ENCODE measurements around the gene PDF.
A peak's percentile ranks its signal among the peaks of the same experiment; 100 is the strongest.
"Not testable (repeated sequence)": the region's sequence is repeated elsewhere in the genome, so short reads cannot be mapped to it uniquely, and the experiment has no call there.

The PDF gene

GRCh38 chr16:69330286-69331109 is at the start of gene PDF:
Gene PDF (minus strand): TSS chr16:69330588. CDS start chr16:69330570, 18 bp downstream.
- DNase-seq (ENCODE audit: low read depth in 2 of 2), result peak; percentile 71 to 86

- DNase-seq (ENCODE audit: low read depth in 2 of 2), result no peak
Measured at GRCh38 chr16:69378760-69379159, 48.4 kb upstream of the PDF start.

- no peak for DNase-seq (ENCODE audit: low read depth in 2 of 2)
Measured at GRCh38 chr16:69378036-69378435, 47.6 kb upstream of the PDF start.

- DNase-seq (ENCODE audit: low read depth in 2 of 2), result no peak
Measured at GRCh38 chr16:69376393-69377059, 46.1 kb upstream of the PDF start.

- no peak for DNase-seq (ENCODE audit: low read depth in 2 of 2)
Measured at GRCh38 chr16:69373019-69373418, 42.6 kb upstream of the PDF start.

- DNase-seq (ENCODE audit: low read depth in 2 of 2), result no peak
Measured at GRCh38 chr16:69371564-69371963, 41.2 kb upstream of the PDF start.

- DNase-seq (ENCODE audit: low read depth in 2 of 2), result no peak
Measured at GRCh38 chr16:69368866-69369265, 38.5 kb upstream of the PDF start.

GRCh38 chr16:69367980-69368379 is 37.6 kb upstream of the PDF start:
- DNase-seq (ENCODE audit: low read depth in 2 of 2), result no peak

GRCh38 chr16:69366431-69366830 is 36.0 kb upstream of the PDF start:
- DNase-seq (ENCODE audit: low read depth in 2 of 2), result peak in 1 of 2 donors; percentile 28

GRCh38 chr16:69365901-69366300 is 35.5 kb upstream of the PDF start:
- no peak for DNase-seq (ENCODE audit: low read depth in 2 of 2)

- no peak for DNase-seq (ENCODE audit: low read depth in 2 of 2)
Measured at GRCh38 chr16:69364088-69364487, 33.7 kb upstream of the PDF start.

GRCh38 chr16:69363281-69363717 is 32.9 kb upstream of the PDF start:
- DNase-seq (ENCODE audit: low read depth in 2 of 2), result no peak

- DNase-seq (ENCODE audit: low read depth in 2 of 2), result not testable (repeated sequence)
Measured at GRCh38 chr16:69360070-69360469, 29.7 kb upstream of the PDF start.

- DNase-seq (ENCODE audit: low read depth in 2 of 2), result no peak
Measured at GRCh38 chr16:69351309-69352027, 21.1 kb upstream of the PDF start, which contains the start of gene TMED6. Gene TMED6 (minus strand): TSS chr16:69351786. CDS start chr16:69351753, 33 bp downstream.

GRCh38 chr16:69350536-69351133 is 20.2 kb upstream of the PDF start:
- no peak for DNase-seq (ENCODE audit: low read depth in 2 of 2)

GRCh38 chr16:69349536-69349935 is 19.1 kb upstream of the PDF start:
- no peak for DNase-seq (ENCODE audit: low read depth in 2 of 2)

GRCh38 chr16:69348222-69348621 is 17.8 kb upstream of the PDF start:
- DNase-seq (ENCODE audit: low read depth in 2 of 2), result no peak

GRCh38 chr16:69346683-69347082 is 16.3 kb upstream of the PDF start:
- DNase-seq (ENCODE audit: low read depth in 2 of 2), result no peak

GRCh38 chr16:69345923-69346322 is 15.5 kb upstream of the PDF start:
- DNase-seq (ENCODE audit: low read depth in 2 of 2), result no peak

GRCh38 chr16:69344171-69344570 is 13.8 kb upstream of the PDF start:
- DNase-seq (ENCODE audit: low read depth in 2 of 2), result no peak

GRCh38 chr16:69340095-69340644 is 9.8 kb upstream of the PDF start:
- peak in 1 of 2 donors; percentile 18 for DNase-seq (ENCODE audit: low read depth in 2 of 2)

All from stimulated activated CD4-positive, alpha-beta T cell treated with anti-CD3 and anti-CD28 coated beads, Interleukin-4, amount 100 ng/mL, for 48 hours (primary cell).